C1 segment of cervical spinal cord (tissue), 14 donors: ENCODE measurements around the gene UGCG.
"Not testable (repeated sequence)": the region's sequence is repeated elsewhere in the genome, so short reads cannot be mapped to it uniquely, and the experiment has no call there.

ENCODE experiments used
- DNase-seq, 14 donors: peaks; one replicate each; lab custom pipeline; 2025; lab: John Stamatoyannopoulos, UW

Gene UGCG

GRCh38 chr9:111890867-111891266 lies 5.7 kb upstream of the UGCG start:
- DNase-seq: not testable (repeated sequence)

GRCh38 chr9:111891910-111892499 lies 4.6 kb upstream of the UGCG start:
- DNase-seq: no peak

- peak in 10 of 14 donors; percentile 53 to 88 (median 80) for DNase-seq
Observed at GRCh38 chr9:111896942-111897600, 457 bp downstream of the UGCG start.

DNA sequence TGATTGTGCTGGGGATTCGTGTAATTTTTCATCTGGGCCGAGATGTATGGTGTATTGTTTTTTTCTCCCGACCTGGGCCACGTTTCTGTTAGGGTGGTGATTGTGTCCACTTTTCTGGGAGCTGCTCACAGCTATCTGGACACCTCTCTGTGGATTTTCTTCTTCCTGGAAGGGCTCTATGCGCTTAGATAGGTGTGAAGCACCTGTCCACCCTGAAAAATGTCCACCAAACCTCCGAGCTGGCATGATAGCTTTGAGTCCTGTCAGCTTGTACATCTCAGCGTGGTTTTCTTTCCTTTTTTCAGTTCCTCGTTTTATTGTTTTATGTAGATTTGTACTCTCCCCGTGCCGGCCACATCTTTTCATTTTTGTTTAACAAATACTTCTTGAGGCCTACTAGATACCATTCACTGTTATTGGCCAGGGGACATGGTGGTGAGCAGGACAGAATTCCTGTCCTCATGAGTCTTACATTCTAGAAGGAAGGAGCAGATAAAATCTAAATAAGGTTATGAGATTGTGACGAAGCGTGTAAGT lies 1.1 kb downstream of the UGCG start:
- DNase-seq: peak in 5 of 14 donors; percentile 29 to 54 (median 42)

DNA sequence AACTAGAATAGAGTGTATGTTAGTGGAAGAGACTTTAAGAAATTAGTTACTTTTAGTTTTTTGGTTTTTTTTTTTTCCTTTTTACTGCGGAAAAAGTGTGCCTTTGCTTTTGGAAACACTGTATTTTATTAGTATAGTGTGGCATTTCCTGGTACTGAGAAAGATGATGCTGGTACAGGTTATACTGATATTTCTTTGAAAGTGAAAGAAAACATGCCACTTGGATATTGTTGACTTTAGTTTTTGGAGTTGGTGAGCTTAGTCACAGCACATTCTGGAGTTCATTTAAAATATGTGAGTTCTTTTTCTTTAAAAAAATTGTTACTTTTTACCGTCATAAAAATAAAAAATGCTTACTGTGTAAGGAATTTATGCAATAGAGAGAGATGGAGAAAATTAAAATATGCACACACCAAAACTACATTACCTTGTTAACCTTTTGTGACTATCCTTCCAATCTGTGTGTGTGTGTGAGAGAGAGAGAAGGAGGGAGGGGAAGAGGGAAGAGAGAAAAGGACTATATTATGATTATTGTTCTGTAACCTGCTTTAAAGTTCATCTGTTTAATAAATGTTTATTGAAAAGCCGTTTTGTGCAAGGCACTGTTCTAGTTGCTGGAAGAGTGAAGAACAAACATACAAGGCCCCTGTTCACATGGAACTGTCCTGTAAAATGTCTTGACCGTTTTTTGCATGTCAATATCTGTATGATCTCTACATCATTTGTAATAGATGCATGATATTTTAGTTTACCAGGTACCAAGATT lies 1.9 kb downstream of the UGCG start:
- no peak for DNase-seq

- DNase-seq: no peak
Observed at GRCh38 chr9:111900151-111900857, 3.7 kb downstream of the UGCG start.

- DNase-seq: no peak
Observed at GRCh38 chr9:111900858-111901612, 4.4 kb downstream of the UGCG start.

- no peak for DNase-seq
Observed at GRCh38 chr9:111902391-111903139, 6.0 kb downstream of the UGCG start.

DNA sequence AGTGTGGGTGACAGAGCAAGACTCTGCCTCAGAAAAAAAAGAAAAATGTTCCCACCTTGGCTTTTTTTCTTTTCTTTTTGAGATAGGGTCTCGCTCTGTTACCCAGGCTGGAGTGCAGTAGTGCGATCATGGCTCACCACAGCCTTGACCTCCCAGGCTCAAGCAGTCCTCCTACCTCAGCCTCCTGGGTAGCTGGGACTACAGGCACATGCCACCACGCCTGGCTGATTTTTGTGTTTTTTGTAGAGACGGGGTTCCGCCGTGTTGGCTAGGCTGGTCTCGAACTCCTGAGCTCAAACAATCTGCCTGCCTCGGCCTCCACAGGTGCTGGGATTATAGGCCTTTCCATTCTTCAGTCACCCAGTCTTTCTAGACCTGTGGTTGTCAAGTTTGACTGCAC lies 6.9 kb downstream of the UGCG start:
- not testable (repeated sequence) for DNase-seq

GRCh38 chr9:111904026-111904425 lies 7.4 kb downstream of the UGCG start:
- no peak for DNase-seq

DNA sequence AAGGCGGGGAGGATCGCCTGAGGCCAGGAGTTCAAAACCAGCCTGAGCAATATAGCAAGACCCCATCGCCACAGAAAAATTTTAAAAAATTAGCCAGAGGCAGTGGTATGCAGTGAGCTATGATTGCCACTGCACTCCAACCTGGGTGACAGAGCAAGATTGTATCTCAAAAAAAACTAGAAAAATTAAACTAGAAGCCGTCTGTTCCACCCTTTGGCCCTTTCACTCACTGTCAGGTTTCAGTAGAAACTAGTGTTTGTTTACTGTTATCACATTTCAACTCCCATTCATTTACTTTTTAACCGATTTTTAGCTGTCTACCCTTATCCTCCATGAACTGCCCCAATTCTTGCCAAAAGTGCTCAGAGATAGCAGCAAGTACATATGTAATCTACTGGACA lies 8.3 kb downstream of the UGCG start:
- no peak for DNase-seq

- no peak for DNase-seq
Observed at GRCh38 chr9:111907147-111907546, 10.5 kb downstream of the UGCG start.

GRCh38 chr9:111909444-111909843 lies 12.8 kb downstream of the UGCG start:
- DNase-seq: no peak

DNA sequence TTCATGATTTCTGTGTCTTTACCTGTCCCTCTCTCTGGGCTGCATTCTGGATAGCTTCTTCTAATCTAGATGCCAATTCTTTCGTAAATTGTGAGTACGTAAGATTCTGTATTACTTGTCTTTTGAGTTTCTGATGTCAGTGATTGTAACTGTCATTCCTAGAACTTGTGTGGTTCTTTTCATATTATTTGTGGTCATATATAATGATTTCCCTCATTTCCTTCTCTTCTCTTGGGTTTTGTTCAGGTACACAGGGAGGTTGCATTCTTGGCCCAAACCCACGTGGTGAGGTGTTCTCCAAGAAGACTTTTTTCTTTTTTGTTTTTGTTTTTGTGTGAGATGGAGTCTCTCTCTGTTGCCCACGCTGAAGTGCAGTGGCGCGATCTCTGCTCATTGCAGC lies 13.8 kb downstream of the UGCG start:
- no peak for DNase-seq

DNA sequence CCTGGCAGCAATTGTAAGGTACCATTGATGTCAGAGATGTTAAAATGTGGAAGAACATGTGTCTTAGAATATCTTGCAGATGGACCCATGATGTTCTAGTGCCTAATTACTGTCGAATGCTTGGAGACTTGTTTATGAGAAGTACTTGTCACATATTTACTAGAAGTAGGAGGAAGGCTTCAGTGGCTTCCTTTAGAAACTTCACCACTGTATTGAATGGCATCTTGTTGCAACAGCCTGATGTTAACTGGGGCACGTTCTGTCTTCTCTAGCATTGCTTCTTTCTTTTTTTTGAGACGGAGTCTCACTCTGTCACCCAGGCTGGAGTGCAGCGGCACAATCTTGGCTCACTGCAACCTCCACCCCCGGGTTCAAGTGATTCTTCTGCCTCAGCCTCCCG lies 16.5 kb downstream of the UGCG start:
- no peak for DNase-seq

DNA sequence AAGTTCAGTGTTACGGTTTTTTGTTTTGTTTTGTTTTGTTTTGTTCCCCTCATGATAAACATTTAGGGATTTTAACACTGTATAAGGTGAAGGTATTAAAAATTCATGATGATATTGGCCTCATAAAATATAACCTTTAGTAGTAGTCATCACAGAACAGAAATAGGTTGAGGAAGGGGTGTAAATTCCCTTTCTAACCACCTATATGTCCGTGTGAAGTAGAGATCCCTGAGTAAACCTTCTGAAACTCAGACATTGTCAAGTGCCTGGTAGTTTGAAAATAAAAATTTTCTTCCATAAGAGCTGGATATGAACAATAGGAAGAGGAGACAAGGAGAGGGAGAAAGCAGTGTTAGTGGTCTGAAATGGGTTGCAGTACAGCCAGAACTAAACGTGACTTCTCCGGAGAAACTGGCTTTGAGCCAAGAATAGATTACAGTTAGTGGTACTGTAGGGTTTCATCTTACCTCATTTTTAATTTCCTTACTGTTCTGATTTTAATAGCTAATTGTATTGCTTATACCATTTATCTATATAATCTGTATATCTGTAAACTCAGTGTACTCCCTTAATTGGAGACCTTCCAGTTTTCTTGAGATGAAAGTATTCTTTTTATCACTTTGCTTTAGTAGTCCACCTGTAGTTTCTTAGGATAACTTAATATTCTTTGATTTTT lies 18.3 kb downstream of the UGCG start:
- DNase-seq: no peak

- no peak for DNase-seq
Observed at GRCh38 chr9:111915425-111915758, 18.8 kb downstream of the UGCG start.

DNA sequence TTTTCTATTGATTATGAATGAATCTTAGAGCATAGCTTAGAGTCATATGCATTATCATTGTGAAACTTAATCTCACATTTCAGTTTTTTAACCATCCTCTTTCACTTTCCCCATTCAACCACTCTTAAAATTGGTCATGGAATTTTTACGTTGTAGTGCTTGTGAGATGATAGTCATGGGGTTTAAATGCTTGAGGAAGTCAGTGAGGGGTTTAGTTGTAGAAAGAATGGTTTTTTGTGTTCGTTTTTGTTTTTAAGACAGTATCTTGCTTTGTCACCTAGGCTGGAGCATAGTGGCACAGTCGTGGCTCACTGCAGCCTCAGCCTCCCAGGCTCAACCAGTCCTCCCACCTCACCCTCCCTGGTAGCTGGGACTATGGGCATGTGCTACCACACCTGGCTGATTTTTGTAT lies 19.6 kb downstream of the UGCG start:
- no peak for DNase-seq

DNA sequence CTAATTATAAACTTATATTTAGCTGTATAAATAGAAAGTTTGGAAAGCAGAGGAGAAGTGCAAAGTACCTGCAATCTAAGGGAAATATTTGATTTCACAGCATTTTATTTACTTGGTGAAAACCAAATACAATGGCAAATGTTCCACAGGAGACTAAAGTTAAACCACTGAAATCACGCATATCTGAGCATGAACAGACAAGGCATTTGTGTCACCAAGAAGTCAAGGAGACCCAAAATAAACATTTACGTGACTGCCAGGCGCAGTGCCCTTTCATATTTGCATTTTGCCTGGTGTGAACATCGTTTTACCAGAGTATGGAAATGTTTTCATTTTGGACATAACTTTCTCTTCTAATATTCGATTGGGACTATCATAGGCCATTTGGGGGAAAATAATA lies 20.6 kb downstream of the UGCG start:
- no peak for DNase-seq

DNA sequence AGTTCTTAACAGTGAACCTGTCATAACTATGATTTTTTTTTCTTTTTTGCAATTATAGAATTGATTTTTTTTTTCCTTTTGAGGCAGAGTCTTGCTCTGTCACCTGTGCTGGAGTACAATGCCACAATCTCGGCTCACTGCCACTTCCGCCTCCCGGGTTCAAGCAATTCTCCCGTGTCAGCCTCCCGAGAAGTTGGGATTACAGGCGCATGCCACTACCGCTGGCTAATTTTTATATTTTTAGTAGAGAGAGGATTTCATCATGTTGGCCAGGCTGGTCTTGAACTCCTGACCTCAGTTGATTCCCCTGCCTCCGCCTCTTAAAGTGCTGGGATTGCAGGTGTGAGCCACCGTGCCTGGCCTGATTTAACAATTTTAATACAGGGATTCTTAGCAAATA lies 21.4 kb downstream of the UGCG start:
- DNase-seq: no peak
